H9 (cell line): Measurements from ENCODE around the gene MRPL3. TPM values are rescaled to one million over a fixed set of nuclear protein-coding genes. Genes with fewer than 3 reads are reported as not detected.

Source experiments
- DNase-seq: peaks from one replicate; pipeline ENCODE4 v3.0.0-alpha.2; 2017
- H2AFZ ChIP-seq: one replicate; pipeline ENCODE4 v1.6.1; 2013; ENCODE audit warnings: mild to moderate bottlenecking, low read length, control low read depth, moderate library complexity
- H2AK5ac ChIP-seq: 2 replicates; pipeline ENCODE4 v1.6.1; 2013; ENCODE audit warnings: low read length, control low read depth, mixed read lengths; ENCODE audit not compliant: insufficient read length
- H2BK120ac ChIP-seq: one replicate; pipeline ENCODE4 v1.6.1; 2013; ENCODE audit warnings: low read depth, mild to moderate bottlenecking, low read length, control low read depth, inconsistent platforms; ENCODE audit not compliant: poor library complexity, severe bottlenecking
- H2BK12ac ChIP-seq: 2 replicates; pipeline ENCODE4 v1.6.1; 2013; ENCODE audit warnings: low read length, control low read depth, mixed read lengths, low read depth; ENCODE audit not compliant: insufficient read length
- H2BK15ac ChIP-seq: 2 replicates; pipeline ENCODE4 v1.6.1; 2013; ENCODE audit warnings: low read depth, low read length, control low read depth
- H2BK20ac ChIP-seq: one replicate; pipeline ENCODE4 v1.6.1; 2013; ENCODE audit warnings: low read depth, mild to moderate bottlenecking, low read length, control low read depth, inconsistent platforms; ENCODE audit not compliant: poor library complexity, severe bottlenecking
- H2BK5ac ChIP-seq: 2 replicates; pipeline ENCODE4 v1.6.1; 2013; ENCODE audit warnings: low read length, control low read depth, mixed read lengths; ENCODE audit not compliant: insufficient read length
- H3K14ac ChIP-seq: 2 replicates; pipeline ENCODE4 v1.6.1; 2013; ENCODE audit warnings: low read length, control low read depth; ENCODE audit not compliant: insufficient read depth
- H3K18ac ChIP-seq: 2 replicates; pipeline ENCODE4 v1.6.1; 2013; ENCODE audit warnings: low read depth, mild to moderate bottlenecking, mixed read lengths, low read length, control low read depth; ENCODE audit not compliant: insufficient read length
- H3K23ac ChIP-seq: 2 replicates; pipeline ENCODE4 v1.6.1; 2013; ENCODE audit warnings: low read length, control low read depth, mixed read lengths, low read depth; ENCODE audit not compliant: insufficient read length
- H3K23me2 ChIP-seq: 2 replicates; pipeline ENCODE4 v1.6.1; 2013; ENCODE audit warnings: low read depth, mild to moderate bottlenecking, mixed read lengths, low read length, control low read depth; ENCODE audit not compliant: insufficient read length, poor library complexity, severe bottlenecking
- H3K27ac ChIP-seq: 2 replicates; pipeline ENCODE4 v1.5.1; 2013; ENCODE audit warnings: low read length, control low read depth, mixed read lengths, low read depth; ENCODE audit not compliant: insufficient read length
- H3K27me3 ChIP-seq: 2 replicates; pipeline ENCODE4 v1.6.1; 2013; ENCODE audit warnings: low read length, control low read depth, inconsistent platforms; ENCODE audit not compliant: insufficient read depth
- H3K4ac ChIP-seq: 2 replicates; pipeline ENCODE4 v1.6.1; 2013; ENCODE audit warnings: low read depth, mild to moderate bottlenecking, control low read depth, inconsistent platforms, low read length, moderate library complexity
- H3K4me1 ChIP-seq: 2 replicates; pipeline ENCODE4 v1.6.1; 2013; ENCODE audit warnings: low read length, control low read depth, inconsistent platforms; ENCODE audit not compliant: insufficient read depth
- H3K4me2 ChIP-seq: 2 replicates; pipeline ENCODE4 v1.6.1; 2013; ENCODE audit warnings: low read length, control low read depth, mixed read lengths; ENCODE audit not compliant: insufficient read length, insufficient read depth
- H3K56ac ChIP-seq: 2 replicates; pipeline ENCODE4 v1.6.1; 2013; ENCODE audit warnings: low read depth, mild to moderate bottlenecking, mixed read lengths, low read length, control low read depth; ENCODE audit not compliant: insufficient read length
- H3K79me1 ChIP-seq: 2 replicates; pipeline ENCODE4 v1.6.1; 2013; ENCODE audit warnings: low read depth, mild to moderate bottlenecking, moderate library complexity, low read length, control low read depth, inconsistent platforms; ENCODE audit not compliant: insufficient read depth, poor library complexity, severe bottlenecking
- H3K79me2 ChIP-seq: 2 replicates; pipeline ENCODE4 v1.6.1; 2013; ENCODE audit warnings: low read length, control low read depth, inconsistent platforms; ENCODE audit not compliant: insufficient read depth
- H3K9ac ChIP-seq: 2 replicates; pipeline ENCODE4 v1.6.1; 2013; ENCODE audit warnings: low read length, control low read depth, mixed read lengths; ENCODE audit not compliant: insufficient read length; ENCODE audit errors: extremely low read depth
- H3K9me3 ChIP-seq: one replicate; pipeline ENCODE4 v1.6.1; 2013; ENCODE audit warnings: low read depth, low read length, inconsistent platforms; ENCODE audit not compliant: control insufficient read depth
- H3T11ph ChIP-seq: one replicate; pipeline ENCODE4 v1.6.1; 2013; ENCODE audit warnings: mild to moderate bottlenecking, low read length, control low read depth, inconsistent platforms
- H4K20me1 ChIP-seq: one replicate; pipeline ENCODE4 v1.6.1; 2013; ENCODE audit not compliant: control insufficient read depth, insufficient read length, insufficient read depth
- H4K5ac ChIP-seq: 2 replicates; pipeline ENCODE4 v1.6.1; 2013; ENCODE audit warnings: low read depth, mild to moderate bottlenecking, mixed read lengths, low read length, control low read depth; ENCODE audit not compliant: insufficient read length
- H4K8ac ChIP-seq: replicated peaks from 2 replicates; pipeline ENCODE4 v1.6.1; 2013; ENCODE audit warnings: low read length, control low read depth, mixed read lengths, low read depth; ENCODE audit not compliant: insufficient read length
- H4K91ac ChIP-seq: 2 replicates; pipeline ENCODE4 v1.6.1; 2013; ENCODE audit warnings: low read depth, mild to moderate bottlenecking, moderate library complexity, mixed read lengths, low read length, control low read depth; ENCODE audit not compliant: insufficient read length
- H3K27ac Mint-ChIP-seq, 3 experiments: 2 replicates in 2 of 3; 3 replicates in 1 of 3; pipeline ENCODE4 v1.8.0; 2020 to 2021; ENCODE audit warnings: mixed read lengths in 3 of 3, mild to moderate bottlenecking in 1 of 3, moderate library complexity in 1 of 3
- H3K27me3 Mint-ChIP-seq: 2 replicates; pipeline ENCODE4 v1.8.0; 2021; ENCODE audit warnings: low read depth, mild to moderate bottlenecking, moderate library complexity, mixed read lengths
- H3K36me3 Mint-ChIP-seq, 3 experiments: 2 replicates in 2 of 3; 3 replicates in 1 of 3; pipeline ENCODE4 v1.8.0; 2020 to 2021; ENCODE audit warnings: low read depth in 3 of 3, mixed read lengths in 3 of 3; ENCODE audit not compliant: insufficient read depth in 1 of 3
- H3K4me1 Mint-ChIP-seq, 2 experiments: 2 replicates each; pipeline ENCODE4 v1.8.0; 2020; ENCODE audit warnings: mixed read lengths in 2 of 2
- H3K4me3 Mint-ChIP-seq, 2 experiments: 2 replicates in 1 of 2; 3 replicates in 1 of 2; pipeline ENCODE4 v1.8.0; 2020 to 2021; ENCODE audit warnings: mild to moderate bottlenecking in 2 of 2, mixed read lengths in 2 of 2, moderate library complexity in 1 of 2
- H3K9me3 Mint-ChIP-seq, 2 experiments: 2 replicates in 1 of 2; 3 replicates in 1 of 2; pipeline ENCODE4 v1.8.0; 2020; ENCODE audit warnings: mild to moderate bottlenecking in 2 of 2, mixed read lengths in 2 of 2, moderate library complexity in 1 of 2
- CTCF ChIP-seq: fragments of 200-600 bp; sonication (generic); conservative IDR thresholded peaks from 3 replicates; pipeline ENCODE4 v1.8.0; 2021; ENCODE audit warnings: antibody characterized with exemption, mild to moderate bottlenecking
- total RNA-seq: library from RNA; stranded (reverse); gene quantifications from 2 replicates; pipeline ENCODE4 v1.2.1, GENCODE V29; 2021

Gene MRPL3
- total RNA-seq, 1 experiment from 2014 or later: 154 TPM

- no peak overlapping the region for H2BK15ac ChIP-seq
- no peak overlapping the region for H2AFZ ChIP-seq
- H2BK20ac ChIP-seq: no peak overlapping the region
- H3K14ac ChIP-seq: no peak overlapping the region
- H3K9ac ChIP-seq: no peak overlapping the region
- H3T11ph ChIP-seq: no peak overlapping the region
- no peak for TF ChIP-seq CTCF
- no peaks in the 10 kb centered on the region for H4K20me1 ChIP-seq
- no peaks in the 10 kb centered on the region; the same call in 1 of the 2 replicates for H3K79me2 ChIP-seq
- Mint-ChIP-seq H3K4me3 (no peak overlapping the region), H3K36me3 (peaks cover 10 to 37% (median 17%) of the 10 kb centered on the region in 3 experiments; a peak in 6 of 7 replicates), H3K4me1 (peaks cover 2 to 3% of the 10 kb centered on the region in 2 experiments; a peak in 1 of 4 replicates), H3K27ac (no peak overlapping the region), H3K9me3 (no peaks in the 10 kb centered on the region), H3K27me3 (no peaks in the 10 kb centered on the region)
- no peak overlapping the region for H2AK5ac ChIP-seq
- DNase-seq: no peak
- no peak overlapping the region for H3K4ac ChIP-seq
- no peak overlapping the region for H3K4me2 ChIP-seq
- H3K23me2 ChIP-seq: no peaks in the 10 kb centered on the region
- H4K5ac ChIP-seq: no peak overlapping the region
- no peak overlapping the region for H4K91ac ChIP-seq
- H3K27ac ChIP-seq: no peak overlapping the region
- H3K4me1 ChIP-seq: no peaks in the 10 kb centered on the region
- H3K79me1 ChIP-seq: no peaks in the 10 kb centered on the region
- no peak overlapping the region for H2BK12ac ChIP-seq
- H2BK5ac ChIP-seq: no peak overlapping the region
- H4K8ac ChIP-seq: no peak overlapping the region
- no peak overlapping the region for H3K56ac ChIP-seq
- H3K18ac ChIP-seq: no peak overlapping the region
- no peaks in the 10 kb centered on the region for H3K27me3 ChIP-seq
- no peaks in the 10 kb centered on the region for H3K9me3 ChIP-seq
- no peak overlapping the region for H2BK120ac ChIP-seq
- no peak overlapping the region for H3K23ac ChIP-seq
These were observed 28.7 kb downstream of the MRPL3 start for GRCh38 chr3:131474115-131474514.
